KMS-11 (cell line): Measurements from ENCODE around the gene MTRR.

Experiments used
- H2AFZ ChIP-seq: fragments of 200-600 bp; sonication (generic); 2 replicates; pipeline ENCODE4 v1.6.1; 2016; ENCODE audit warnings: antibody characterized with exemption, mixed run types, low read depth
- H3K27ac ChIP-seq: fragments of 200-600 bp; sonication (generic); 2 replicates; pipeline ENCODE4 v1.6.1; 2016; ENCODE audit warnings: mild to moderate bottlenecking, mixed run types
- H3K27me3 ChIP-seq: fragments of 200-600 bp; sonication (generic); 2 replicates; pipeline ENCODE4 v1.6.1; 2017; ENCODE audit warnings: mild to moderate bottlenecking, low read depth, mixed run types, moderate library complexity; ENCODE audit not compliant: insufficient read depth
- H3K36me3 ChIP-seq: fragments of 200-600 bp; sonication (generic); 2 replicates; pipeline ENCODE4 v1.6.1; 2017; ENCODE audit warnings: mild to moderate bottlenecking, mixed run types; ENCODE audit not compliant: insufficient read depth
- H3K4me1 ChIP-seq: fragments of 200-600 bp; sonication (generic); 2 replicates; pipeline ENCODE4 v1.6.1; 2016; ENCODE audit warnings: mild to moderate bottlenecking, low read depth, mixed run types; ENCODE audit not compliant: poor library complexity, severe bottlenecking
- H3K4me2 ChIP-seq: fragments of 200-600 bp; sonication (generic); 2 replicates; pipeline ENCODE4 v1.7.0; 2016; ENCODE audit warnings: mild to moderate bottlenecking, mixed run types
- H3K4me3 ChIP-seq: fragments of 200-600 bp; sonication (generic); IDR thresholded peaks from 2 replicates; pipeline ENCODE4 v1.6.1; 2017; ENCODE audit warnings: low read depth, low read length, mixed read lengths; ENCODE audit not compliant: insufficient read depth
- H3K79me2 ChIP-seq: fragments of 200-600 bp; sonication (generic); 2 replicates; pipeline ENCODE4 v1.6.1; 2016; ENCODE audit warnings: low read depth, mixed run types; ENCODE audit not compliant: insufficient read depth
- H3K9ac ChIP-seq: fragments of 200-600 bp; sonication (generic); 2 replicates; pipeline ENCODE4 v1.6.1; 2016; ENCODE audit warnings: mild to moderate bottlenecking, mixed run types
- H4K20me1 ChIP-seq: fragments of 200-600 bp; sonication (generic); 2 replicates; pipeline ENCODE4 v1.6.1; 2016; ENCODE audit warnings: mild to moderate bottlenecking, mixed run types; ENCODE audit not compliant: insufficient read depth
- CTCF ChIP-seq: fragments of 200-600 bp; sonication (generic); conservative IDR thresholded peaks from 2 replicates; pipeline ENCODE4 v1.6.1; 2017; ENCODE audit warnings: low read depth, mild to moderate bottlenecking, antibody characterized with exemption, low read length, moderate library complexity, mixed read lengths

MTRR gene

GRCh38 chr5:7856855-7857254, 12.1 kb upstream of the MTRR start:
- Histone ChIP-seq H3K27me3 (no peaks in the 10 kb centered on the region), H2AFZ (no peak overlapping the region), H3K36me3 (0 out of 2 replicates have a peak, but pooled peaks cover 5% of the 10 kb centered on the region), H3K4me3 (no peak overlapping the region), H3K79me2 (no peaks in the 10 kb centered on the region), H3K4me2 (peak overlapping the region; percentile 96), H4K20me1 (no peaks in the 10 kb centered on the region; the same call in 1 of the 2 replicates), H3K27ac (peak overlapping the region; percentile 90), H3K9ac (no peak overlapping the region; the same call in 1 of the 2 replicates), H3K4me1 (peaks cover 51% of the 10 kb centered on the region)
- peak; percentile 93 for TF ChIP-seq CTCF

GRCh38 chr5:7857361-7857760, 11.6 kb upstream of the MTRR start:
- H3K27ac ChIP-seq: peak overlapping the region; percentile 90
- H3K27me3 ChIP-seq: no peaks in the 10 kb centered on the region
- peaks cover 6% of the 10 kb centered on the region; the same call in 1 of the 2 replicates for H3K36me3 ChIP-seq
- H2AFZ ChIP-seq: peak overlapping the region; percentile 28; the same call in 1 of the 2 replicates
- no peak for TF ChIP-seq CTCF
- no peaks in the 10 kb centered on the region; the same call in 1 of the 2 replicates for H4K20me1 ChIP-seq
- peak overlapping the region; percentile 64 for H3K9ac ChIP-seq
- H3K79me2 ChIP-seq: no peaks in the 10 kb centered on the region
- H3K4me2 ChIP-seq: peak overlapping the region; percentile 96
- H3K4me3 ChIP-seq: no peak overlapping the region
- peaks cover 51% of the 10 kb centered on the region for H3K4me1 ChIP-seq

GRCh38 chr5:7857926-7858632, 10.9 kb upstream of the MTRR start:
- H3K27me3 ChIP-seq: no peaks in the 10 kb centered on the region
- H4K20me1 ChIP-seq: no peaks in the 10 kb centered on the region; the same call in 1 of the 2 replicates
- H3K4me3 ChIP-seq: no peak overlapping the region
- peaks cover 6% of the 10 kb centered on the region; the same call in 1 of the 2 replicates for H3K36me3 ChIP-seq
- peak overlapping the region; percentile 64 for H3K9ac ChIP-seq
- peak overlapping the region; percentile 90 for H3K27ac ChIP-seq
- no peaks in the 10 kb centered on the region for H3K79me2 ChIP-seq
- peaks cover 48% of the 10 kb centered on the region for H3K4me1 ChIP-seq
- peak overlapping the region; percentile 96 for H3K4me2 ChIP-seq
- H2AFZ ChIP-seq: peak overlapping the region; percentile 28; the same call in 1 of the 2 replicates
- TF ChIP-seq CTCF: no peak

- Histone ChIP-seq H3K4me1 (peaks cover 20% of the 10 kb centered on the region), H3K79me2 (peaks cover 59% of the 10 kb centered on the region), H4K20me1 (no peaks in the 10 kb centered on the region; the same call in 1 of the 2 replicates), H3K27ac (no peak overlapping the region), H3K36me3 (peaks cover 6% of the 10 kb centered on the region; the same call in 1 of the 2 replicates), H2AFZ (no peak overlapping the region), H3K9ac (no peak overlapping the region), H3K4me2 (no peak overlapping the region), H3K27me3 (no peaks in the 10 kb centered on the region), H3K4me3 (no peak overlapping the region)
- no peak for TF ChIP-seq CTCF
Measured at GRCh38 chr5:7866196-7866595, 2.8 kb upstream of the MTRR start.
